Measurements from ENCODE around the gene MAGOHB.

DNA sequence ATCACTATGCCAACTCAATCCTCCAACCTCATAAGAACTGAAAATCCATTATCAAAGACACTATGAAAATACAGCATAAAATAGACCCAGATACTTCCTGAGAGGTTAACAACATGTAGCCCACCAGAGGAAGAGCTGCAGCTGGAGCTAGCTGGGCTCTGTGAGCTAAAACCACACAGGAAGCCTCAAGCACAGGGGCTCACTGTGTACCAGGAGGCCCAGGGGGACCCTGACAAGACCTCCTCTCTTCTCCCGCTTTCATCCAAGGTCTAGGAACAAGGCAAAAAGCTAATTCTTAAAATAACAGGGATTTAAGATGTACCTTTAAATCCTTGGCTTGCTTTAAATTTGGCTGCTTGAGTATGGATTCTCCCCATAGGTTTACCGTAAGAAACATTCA is 54.2 kb downstream of the MAGOHB start:
- TF ChIP-seq EZH2 (IDR thresholded peaks at IDR 0.05; ENCODE audit: low read length, unreplicated experiment) (no peak), CTCF (conservative IDR thresholded peaks at IDR 0.05; ENCODE audit: low read depth, low read length) (no peak), EZH2phosphoT487 (IDR thresholded peaks at IDR 0.05; ENCODE audit: borderline replicate concordance, low read length) (no peak)
